ENCODE results near the gene USP7.
"Not testable (repeated sequence)": the region's sequence is repeated elsewhere in the genome, so short reads cannot be mapped to it uniquely, and the experiment has no call there.

USP7 gene

GRCh38 chr16:8986111-8986510 is 22.4 kb upstream of the USP7 start:
- Histone ChIP-seq H3K27me3 (replicated peaks; ENCODE audit: control insufficient read depth, insufficient read depth, low read length) (no peaks in the 10 kb centered on the region), H3K36me3 (ENCODE audit: control insufficient read depth, insufficient read depth, low read length) (no peaks in the 10 kb centered on the region), H3K4me3 (replicated peaks; ENCODE audit: low read depth, low read length) (no peak overlapping the region)
- no peak for TF ChIP-seq CTCF (IDR thresholded peaks at IDR 0.05; ENCODE audit: insufficient read depth, low read length, poor library complexity, severe bottlenecking)
- no peak for DNase-seq (ENCODE audit: extremely low read depth, insufficient read length)

- Histone ChIP-seq H3K36me3 (ENCODE audit: control insufficient read depth, insufficient read depth, low read length) (no peaks in the 10 kb centered on the region), H3K4me3 (replicated peaks; ENCODE audit: low read depth, low read length) (no peak overlapping the region), H3K27me3 (replicated peaks; ENCODE audit: control insufficient read depth, insufficient read depth, low read length) (no peaks in the 10 kb centered on the region)
- no peak for DNase-seq (ENCODE audit: extremely low read depth, insufficient read length)
- TF ChIP-seq CTCF (IDR thresholded peaks at IDR 0.05; ENCODE audit: insufficient read depth, low read length, poor library complexity, severe bottlenecking): no peak
Observed at GRCh38 chr16:8982816-8983215, 19.1 kb upstream of the USP7 start.

GRCh38 chr16:8981901-8982300 is 18.2 kb upstream of the USP7 start:
- not testable (repeated sequence) for DNase-seq (ENCODE audit: extremely low read depth, insufficient read length); H3K36me3 ChIP-seq (ENCODE audit: control insufficient read depth, insufficient read depth, low read length); H3K27me3 ChIP-seq (replicated peaks; ENCODE audit: control insufficient read depth, insufficient read depth, low read length); H3K4me3 ChIP-seq (replicated peaks; ENCODE audit: low read depth, low read length)

GRCh38 chr16:8976189-8976588 is 12.5 kb upstream of the USP7 start:
- H3K36me3 ChIP-seq (ENCODE audit: control insufficient read depth, insufficient read depth, low read length); H3K27me3 ChIP-seq (replicated peaks; ENCODE audit: control insufficient read depth, insufficient read depth, low read length): not testable (repeated sequence)

GRCh38 chr16:8975039-8975438 is 11.3 kb upstream of the USP7 start:
- no peak for TF ChIP-seq CTCF (IDR thresholded peaks at IDR 0.05; ENCODE audit: insufficient read depth, low read length, poor library complexity, severe bottlenecking)
- no peaks in the 10 kb centered on the region; the same call in none of the 2 replicates for H3K27me3 ChIP-seq (replicated peaks; ENCODE audit: control insufficient read depth, insufficient read depth, low read length)
- no peaks in the 10 kb centered on the region for H3K36me3 ChIP-seq (ENCODE audit: control insufficient read depth, insufficient read depth, low read length)
- DNase-seq (ENCODE audit: extremely low read depth, insufficient read length): no peak
- H3K4me3 ChIP-seq (replicated peaks; ENCODE audit: low read depth, low read length): no peak overlapping the region

More at GRCh38 chr16:8976189-8976588, 12.5 kb upstream of the USP7 start:
- H3K4me3 ChIP-seq (replicated peaks; ENCODE audit: low read depth, low read length); DNase-seq (ENCODE audit: extremely low read depth, insufficient read length): not testable (repeated sequence)

GRCh38 chr16:8972843-8973586 is 9.3 kb upstream of the USP7 start:
- no peak for DNase-seq (ENCODE audit: extremely low read depth, insufficient read length)
- Histone ChIP-seq H3K4me3 (replicated peaks; ENCODE audit: low read depth, low read length) (no peak overlapping the region), H3K36me3 (ENCODE audit: control insufficient read depth, insufficient read depth, low read length) (no peaks in the 10 kb centered on the region), H3K27me3 (replicated peaks; ENCODE audit: control insufficient read depth, insufficient read depth, low read length) (no peaks in the 10 kb centered on the region; the same call in none of the 2 replicates)
- no peak for TF ChIP-seq CTCF (IDR thresholded peaks at IDR 0.05; ENCODE audit: insufficient read depth, low read length, poor library complexity, severe bottlenecking)

- DNase-seq (ENCODE audit: extremely low read depth, insufficient read length): no peak
- no peak for TF ChIP-seq CTCF (IDR thresholded peaks at IDR 0.05; ENCODE audit: insufficient read depth, low read length, poor library complexity, severe bottlenecking)
- H3K36me3 ChIP-seq (ENCODE audit: control insufficient read depth, insufficient read depth, low read length): no peaks in the 10 kb centered on the region
- H3K27me3 ChIP-seq (replicated peaks; ENCODE audit: control insufficient read depth, insufficient read depth, low read length): no peaks in the 10 kb centered on the region; the same call in none of the 2 replicates
- H3K4me3 ChIP-seq (replicated peaks; ENCODE audit: low read depth, low read length): no peak overlapping the region
Observed at GRCh38 chr16:8971416-8971815, 7.7 kb upstream of the USP7 start.

GRCh38 chr16:8969202-8969897 is 5.6 kb upstream of the USP7 start:
- not testable (repeated sequence) for H3K4me3 ChIP-seq (replicated peaks; ENCODE audit: low read depth, low read length); H3K27me3 ChIP-seq (replicated peaks; ENCODE audit: control insufficient read depth, insufficient read depth, low read length); H3K36me3 ChIP-seq (ENCODE audit: control insufficient read depth, insufficient read depth, low read length); DNase-seq (ENCODE audit: extremely low read depth, insufficient read length)

- not testable (repeated sequence) for H3K36me3 ChIP-seq (ENCODE audit: control insufficient read depth, insufficient read depth, low read length); H3K27me3 ChIP-seq (replicated peaks; ENCODE audit: control insufficient read depth, insufficient read depth, low read length); DNase-seq (ENCODE audit: extremely low read depth, insufficient read length); H3K4me3 ChIP-seq (replicated peaks; ENCODE audit: low read depth, low read length)
Observed at GRCh38 chr16:8968054-8968453, 4.3 kb upstream of the USP7 start.
